Upper lobe of right lung (tissue), 1 donor: ENCODE results near the gene GLIS1. TPM values are rescaled to one million over a fixed set of nuclear protein-coding genes. Genes with fewer than 3 reads are reported as not detected.
"Not testable (repeated sequence)": the region's sequence is repeated elsewhere in the genome, so short reads cannot be mapped to it uniquely, and the experiment has no call there.

ENCODE experiments used
- ATAC-seq: fragments of 200-7000 bp; cut with Tn5 transposase; one replicate; pipeline ENCODE4 v1.9.1; 2020; ENCODE audit warnings: mild to moderate bottlenecking, moderate library complexity
- DNase-seq: peaks from one replicate; pipeline ENCODE4 v3.0.0-alpha.2; 2020
- H3K27ac ChIP-seq: fragments of 200-600 bp; one replicate; pipeline ENCODE4 v1.8.0; 2022
- H3K27me3 ChIP-seq: fragments of 200-600 bp; one replicate; pipeline ENCODE4 v1.8.0; 2022; ENCODE audit warnings: mild to moderate bottlenecking
- H3K36me3 ChIP-seq: fragments of 200-600 bp; one replicate; pipeline ENCODE4 v1.8.0; 2022
- H3K4me1 ChIP-seq: fragments of 200-600 bp; one replicate; pipeline ENCODE4 v1.8.0; 2022
- H3K4me3 ChIP-seq: fragments of 200-600 bp; one replicate; pipeline ENCODE4 v1.8.0; 2022; ENCODE audit warnings: mild to moderate bottlenecking
- H3K9me3 ChIP-seq: fragments of 200-600 bp; one replicate; pipeline ENCODE4 v1.8.0; 2022
- CTCF ChIP-seq: fragments of 200-600 bp; IDR thresholded peaks from one replicate; pipeline ENCODE4 v1.8.0; 2022; ENCODE audit warnings: antibody characterized with exemption
- intact Hi-C: fragments of 100-400 bp; cut with DNase I; formaldehyde crosslinking; loops from one replicate; pipeline ENCODE4 v1.11.0; 2022
- total RNA-seq: library from RNA; stranded (reverse); fragmentation: NEBNext Ultra II Directional; extraction: Animal tissue kit (Norgen Biotek cat#: 25700); gene quantifications from one replicate; pipeline ENCODE4 v1.2.1, GENCODE V29; 2021
- donor health status: DM: no; HTN: yes; CAD: no; lungs with severe emphysema.

Gene GLIS1
- total RNA-seq, 1 donor from 2014 or later = 0.14 TPM

GRCh38 chr1:53557830-53558738, 180.9 kb downstream of the GLIS1 start:
- H3K27ac ChIP-seq = no peak overlapping the region
- no peak for TF ChIP-seq CTCF
- intact Hi-C loops = no loop called here
- H3K36me3 ChIP-seq = no peaks in the 10 kb centered on the region
- H3K4me1 ChIP-seq = no peaks in the 10 kb centered on the region
- H3K27me3 ChIP-seq = peaks cover 7% of the 10 kb centered on the region
- H3K4me3 ChIP-seq = no peak overlapping the region
- H3K9me3 ChIP-seq = no peaks in the 10 kb centered on the region
- DNase-seq (peak; percentile 45), ATAC-seq (no peak)

DNA sequence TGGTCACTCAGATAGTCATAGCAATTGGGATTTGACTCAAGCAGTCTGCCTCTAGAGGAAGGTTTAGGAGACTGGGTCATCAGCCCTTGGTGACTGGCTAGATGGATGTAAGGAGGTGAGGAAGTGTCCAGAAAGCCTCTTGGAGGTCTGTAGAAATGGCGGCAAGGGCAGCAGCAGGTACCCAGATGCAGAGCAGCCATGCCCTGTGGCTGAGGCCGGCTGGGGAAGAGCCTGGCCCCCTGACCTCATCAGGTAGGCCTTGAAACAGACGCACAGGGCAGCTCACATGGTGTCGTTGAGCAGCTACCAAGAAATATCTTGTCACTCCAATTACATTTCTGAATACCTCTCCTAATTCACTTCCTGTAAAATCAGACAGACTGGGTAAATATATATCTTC, 181.6 kb downstream of the GLIS1 start:
- no peak overlapping the region for H3K4me3 ChIP-seq
- ATAC-seq (no peak), DNase-seq (peak; percentile 34)
- H3K27ac ChIP-seq = no peak overlapping the region
- H3K4me1 ChIP-seq = no peaks in the 10 kb centered on the region
- no peak for TF ChIP-seq CTCF
- no peaks in the 10 kb centered on the region for H3K9me3 ChIP-seq
- peaks cover 7% of the 10 kb centered on the region for H3K27me3 ChIP-seq
- intact Hi-C loops = no loop called here
- no peaks in the 10 kb centered on the region for H3K36me3 ChIP-seq

GRCh38 chr1:53556657-53557227, 182.2 kb downstream of the GLIS1 start:
- H3K36me3 ChIP-seq = no peaks in the 10 kb centered on the region
- peaks cover 3% of the 10 kb centered on the region for H3K27me3 ChIP-seq
- intact Hi-C loops = no loop called here
- no peaks in the 10 kb centered on the region for H3K4me1 ChIP-seq
- ATAC-seq = no peak
- no peak for DNase-seq
- H3K27ac ChIP-seq = no peak overlapping the region
- no peak for TF ChIP-seq CTCF
- H3K9me3 ChIP-seq = no peaks in the 10 kb centered on the region
- H3K4me3 ChIP-seq = no peak overlapping the region

- ATAC-seq, H3K36me3 ChIP-seq, H3K27ac ChIP-seq, H3K4me1 ChIP-seq, H3K9me3 ChIP-seq, intact Hi-C loops, H3K27me3 ChIP-seq, H3K4me3 ChIP-seq: not testable (repeated sequence)
- peak; percentile 17 for DNase-seq
These were observed 183.2 kb downstream of the GLIS1 start for GRCh38 chr1:53555620-53556326.

- DNase-seq (peak; percentile 30), ATAC-seq (no peak)
- intact Hi-C loops = no loop called here
- TF ChIP-seq CTCF = no peak
- H3K36me3 ChIP-seq = no peaks in the 10 kb centered on the region
- H3K27ac ChIP-seq = no peak overlapping the region
- H3K4me1 ChIP-seq = peaks cover 7% of the 10 kb centered on the region
- H3K4me3 ChIP-seq = no peak overlapping the region
- no peaks in the 10 kb centered on the region for H3K9me3 ChIP-seq
- no peaks in the 10 kb centered on the region for H3K27me3 ChIP-seq
These were observed 184.2 kb downstream of the GLIS1 start for GRCh38 chr1:53554592-53555305.
